ENCODE data around the gene SUPT20H. TPM values are rescaled to one million over a fixed set of nuclear protein-coding genes. Genes with fewer than 3 reads are reported as not detected.

SUPT20H gene
- total and polyA plus RNA-seq, 12 donors = 17.9 to 55.2 (median 40.4) TPM

- WGBS, 4 donors = 35 to 42% (median 36%) methylated on average over 3 of the region's 3 CpGs
- peak overlapping the region in 1 of 5 donors; percentile 95 for H3K27ac ChIP-seq
- H3K36me3 ChIP-seq (replicated peaks in 1 of 2) = peaks cover 0 to 41% of the 10 kb centered on the region in 2 donors
- peaks cover 12 to 21% of the 10 kb centered on the region in 2 donors for H3K4me1 ChIP-seq (replicated peaks in 1 of 2)
- DNase-seq = no peak
- TF ChIP-seq CTCF (IDR thresholded peaks at IDR 0.05) = no peak
- TF ChIP-seq POLR2A (IDR thresholded peaks at IDR 0.05) = no peak
- peak overlapping the region in 1 of 4 donors; percentile 87 for H3K4me3 ChIP-seq
- H3K27me3 ChIP-seq = no peaks in the 10 kb centered on the region
- intact Hi-C loops (cut with DNase I) = no loop called here
- H3K9me3 ChIP-seq (replicated peaks in 1 of 3) = no peaks in the 10 kb centered on the region
These were observed 57.6 kb downstream of the SUPT20H start for GRCh38 chr13:37001921-37002250.

GRCh38 chr13:36999054-36999714 lies 60.3 kb downstream of the SUPT20H start, which contains the start of gene ALG5:
Gene ALG5 (minus strand): TSS chr13:36999340. CDS start chr13:36999300, 40 bp downstream.
- WGBS, 4 donors = 0% methylated on average over 30 to 52 of the region's 52 CpGs
- TF ChIP-seq POLR2A (IDR thresholded peaks at IDR 0.05) = peak; percentile 47 to 83
- peak; percentile 45 to 98 (median 73) for TF ChIP-seq CTCF (IDR thresholded peaks at IDR 0.05)

GRCh38 chr13:36998624-36999041 lies 60.9 kb downstream of the SUPT20H start:
- peak in 4 of 7 donors; percentile 13 to 30 (median 22) for DNase-seq
- peaks cover 12 to 21% of the 10 kb centered on the region in 2 donors for H3K4me1 ChIP-seq (replicated peaks in 1 of 2)
- WGBS, 4 donors = 0 to 2% (median 1%) methylated on average over 20 to 21 of the region's 21 CpGs

More at GRCh38 chr13:36999054-36999714, 60.3 kb downstream of the SUPT20H start, which contains the start of gene ALG5:
- Histone ChIP-seq H3K27ac (peak within 1 kb of the TSS; percentile 91 to 99 (median 97)), H3K36me3 (replicated peaks in 1 of 2) (peaks cover 0 to 14% of the 10 kb centered on the region in 2 donors), H3K4me3 (peak within 1 kb of the TSS; percentile 71 to 95 (median 86)), H3K27me3 (no peaks in the 10 kb centered on the region), H3K9me3 (replicated peaks in 1 of 3) (no peaks in the 10 kb centered on the region), H3K4me1 (replicated peaks in 1 of 2) (peaks cover 12 to 21% of the 10 kb centered on the region in 2 donors)
- intact Hi-C loops (cut with DNase I) = no loop called here
- DNase-seq = peak; percentile 88 to 93 (median 91)

More at GRCh38 chr13:36998624-36999041, 60.9 kb downstream of the SUPT20H start:
- Histone ChIP-seq H3K9me3 (replicated peaks in 1 of 3) (no peaks in the 10 kb centered on the region), H3K4me3 (peak overlapping the region; percentile 65 to 95 (median 79)), H3K27me3 (no peaks in the 10 kb centered on the region), H3K36me3 (replicated peaks in 1 of 2) (peaks cover 0 to 13% of the 10 kb centered on the region in 2 donors), H3K27ac (peak overlapping the region in 4 of 5 donors; percentile 91 to 99 (median 96))
- TF ChIP-seq POLR2A (IDR thresholded peaks at IDR 0.05) (no peak), CTCF (IDR thresholded peaks at IDR 0.05) (no peak)
- intact Hi-C loops (cut with DNase I) = no loop called here

Data from adrenal gland (tissue), 12 donors.